ENCODE results near the gene GLT6D1.

DNA sequence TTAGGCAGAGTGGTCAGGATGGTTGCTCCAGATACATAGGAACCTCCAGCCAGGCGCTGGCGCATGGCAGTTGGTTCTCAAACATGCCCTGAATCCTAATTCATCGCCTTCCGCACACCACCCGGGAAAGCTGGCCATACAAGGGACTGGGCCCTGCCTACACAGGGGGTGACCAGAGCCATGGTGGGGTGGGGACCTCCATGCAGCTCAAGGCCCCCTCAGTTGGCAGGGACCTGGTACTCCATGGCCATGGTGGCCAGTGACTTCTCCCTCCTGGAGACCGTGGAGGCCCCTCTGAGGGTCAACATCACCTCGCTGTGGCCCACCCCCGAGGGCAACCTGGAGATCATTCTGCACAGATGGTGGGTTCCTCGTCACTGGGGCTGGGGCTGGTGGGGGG is 51.0 kb downstream of the GLT6D1 start:
- TF ChIP-seq, protein P1, sequence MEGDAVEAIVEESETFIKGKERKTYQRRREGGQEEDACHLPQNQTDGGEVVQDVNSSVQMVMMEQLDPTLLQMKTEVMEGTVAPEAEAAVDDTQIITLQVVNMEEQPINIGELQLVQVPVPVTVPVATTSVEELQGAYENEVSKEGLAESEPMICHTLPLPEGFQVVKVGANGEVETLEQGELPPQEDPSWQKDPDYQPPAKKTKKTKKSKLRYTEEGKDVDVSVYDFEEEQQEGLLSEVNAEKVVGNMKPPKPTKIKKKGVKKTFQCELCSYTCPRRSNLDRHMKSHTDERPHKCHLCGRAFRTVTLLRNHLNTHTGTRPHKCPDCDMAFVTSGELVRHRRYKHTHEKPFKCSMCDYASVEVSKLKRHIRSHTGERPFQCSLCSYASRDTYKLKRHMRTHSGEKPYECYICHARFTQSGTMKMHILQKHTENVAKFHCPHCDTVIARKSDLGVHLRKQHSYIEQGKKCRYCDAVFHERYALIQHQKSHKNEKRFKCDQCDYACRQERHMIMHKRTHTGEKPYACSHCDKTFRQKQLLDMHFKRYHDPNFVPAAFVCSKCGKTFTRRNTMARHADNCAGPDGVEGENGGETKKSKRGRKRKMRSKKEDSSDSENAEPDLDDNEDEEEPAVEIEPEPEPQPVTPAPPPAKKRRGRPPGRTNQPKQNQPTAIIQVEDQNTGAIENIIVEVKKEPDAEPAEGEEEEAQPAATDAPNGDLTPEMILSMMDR (conservative IDR thresholded peaks at IDR 0.05) = no peak
- no peak for TF ChIP-seq ZFX (IDR thresholded peaks at IDR 0.05)
